Amygdala (tissue), 56 donors: ENCODE data around the gene RAB11A.

Experiments used
- DNase-seq, 56 donors: peaks; one replicate each; lab custom pipeline; 2025; lab: John Stamatoyannopoulos, UW

The RAB11A gene

GRCh38 chr15:65935391-65935790 is 66.1 kb downstream of the RAB11A start:
- DNase-seq = no peak

GRCh38 chr15:65936282-65936681 is 67.0 kb downstream of the RAB11A start:
- DNase-seq = no peak

- peak in 3 of 56 donors; percentile 8 to 23 (median 10) for DNase-seq
These were observed 67.8 kb downstream of the RAB11A start for GRCh38 chr15:65937054-65937453.

- peak in 31 of 56 donors; percentile 3 to 92 (median 30) for DNase-seq
These were observed 68.2 kb downstream of the RAB11A start for GRCh38 chr15:65937476-65937875.

- DNase-seq = no peak
These were observed 69.3 kb downstream of the RAB11A start for GRCh38 chr15:65938604-65939003.

GRCh38 chr15:65939901-65940617 is 70.8 kb downstream of the RAB11A start:
- no peak for DNase-seq

- no peak for DNase-seq
These were observed 71.3 kb downstream of the RAB11A start for GRCh38 chr15:65940618-65940909.
